Limb (tissue), 2 donors: Measurements from ENCODE around the gene PRMT7.

Experiments
- DNase-seq, 2 donors: peaks; one replicate each; pipeline ENCODE4 v3.0.0-alpha.2; 2016; ENCODE audit errors: extremely low spot score in 2 of 2

PRMT7 gene

GRCh38 chr16:68300734-68301459 lies 9.9 kb upstream of the PRMT7 start:
- DNase-seq, result no peak

DNA sequence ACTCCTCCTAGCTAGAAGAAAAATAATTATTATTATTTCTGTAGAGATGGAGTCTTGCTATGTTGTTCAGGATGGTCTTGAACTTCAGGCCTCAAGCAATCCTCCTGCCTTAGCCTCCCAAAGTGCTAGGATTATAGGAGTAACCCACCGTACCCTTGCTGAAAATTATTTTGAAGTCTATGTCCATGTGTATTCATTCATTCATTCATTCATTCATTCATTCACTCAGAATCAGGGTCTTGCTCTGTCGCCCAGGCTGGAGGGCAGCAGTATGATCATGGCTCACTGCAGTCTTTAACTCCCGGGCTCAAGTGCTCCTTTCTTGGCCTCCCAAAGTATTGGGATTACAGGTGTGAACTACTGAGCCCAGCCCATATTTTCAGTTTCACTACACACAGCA lies 4.2 kb upstream of the PRMT7 start:
- no peak for DNase-seq

- no peak for DNase-seq
Measured at GRCh38 chr16:68309799-68310198, 1.0 kb upstream of the PRMT7 start.

GRCh38 chr16:68310437-68310773 lies 414 bp upstream of the PRMT7 start:
- no peak for DNase-seq

DNA sequence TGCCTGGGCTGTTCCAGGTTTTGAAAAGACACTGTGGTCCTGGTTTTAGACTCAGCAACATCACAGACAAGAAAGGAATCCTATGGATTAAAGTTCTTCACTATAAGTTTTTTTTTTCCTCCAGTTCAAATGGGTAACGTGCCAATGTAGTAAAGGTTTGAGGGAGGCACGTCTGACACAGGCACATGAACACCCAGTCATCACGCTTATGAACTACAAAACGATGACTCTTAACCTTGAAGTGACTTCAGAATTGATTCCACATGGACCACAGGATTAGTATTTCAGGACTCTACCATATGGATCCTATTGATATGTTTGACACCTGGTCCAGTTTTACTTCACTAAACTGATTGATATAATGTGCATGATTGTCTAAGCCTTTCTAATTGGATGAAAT lies 2.3 kb downstream of the PRMT7 start:
- DNase-seq, result no peak

GRCh38 chr16:68319185-68319908 lies 8.5 kb downstream of the PRMT7 start:
- no peak for DNase-seq

DNA sequence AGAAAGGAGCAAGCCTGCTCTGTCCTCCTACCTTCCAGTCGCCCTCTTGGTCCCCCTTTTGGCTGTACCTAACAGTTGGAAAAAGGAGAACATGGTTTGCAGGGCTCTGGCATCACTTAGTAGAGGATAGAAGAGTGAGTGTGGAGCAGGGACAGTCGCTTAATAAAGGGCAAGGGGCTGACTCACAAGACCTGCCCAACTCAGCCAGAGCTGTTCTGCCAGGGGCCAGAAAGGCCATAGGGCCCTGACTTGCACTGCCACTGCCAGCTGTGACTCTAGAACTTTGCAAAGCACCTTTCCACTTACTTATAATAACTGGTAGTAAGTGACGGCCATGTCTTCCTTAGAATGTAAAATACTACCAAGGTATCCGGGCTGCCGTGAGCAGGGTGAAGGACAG lies 13.5 kb downstream of the PRMT7 start:
- DNase-seq, result no peak

DNA sequence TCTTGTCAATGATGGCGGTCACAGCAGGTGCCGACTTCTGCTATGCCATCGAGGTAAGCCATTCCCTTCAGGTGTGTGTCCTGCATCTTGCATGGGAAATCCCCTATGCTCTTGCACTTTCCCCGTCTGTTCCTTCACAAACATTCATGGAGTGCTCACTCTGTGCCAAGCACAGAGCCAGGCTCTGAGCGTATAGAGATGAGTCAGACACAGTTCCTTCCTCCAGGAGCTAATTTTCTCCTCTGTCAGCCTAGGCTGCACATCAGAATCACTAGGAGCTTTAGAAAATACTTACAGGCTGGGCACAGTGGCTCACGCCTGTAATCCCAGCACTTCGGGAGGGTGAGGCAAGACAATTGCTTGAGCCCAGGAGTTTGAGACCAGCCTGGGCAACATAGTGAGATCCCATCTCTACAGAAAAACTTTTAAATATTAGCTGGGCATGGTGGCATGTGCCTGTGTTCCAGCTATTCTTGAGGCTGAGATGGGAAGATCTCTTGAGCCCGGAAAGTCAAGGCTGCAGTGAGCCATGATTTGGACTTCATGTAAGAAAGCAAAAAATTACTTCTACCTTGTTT lies 14.1 kb downstream of the PRMT7 start:
- no peak for DNase-seq

DNA sequence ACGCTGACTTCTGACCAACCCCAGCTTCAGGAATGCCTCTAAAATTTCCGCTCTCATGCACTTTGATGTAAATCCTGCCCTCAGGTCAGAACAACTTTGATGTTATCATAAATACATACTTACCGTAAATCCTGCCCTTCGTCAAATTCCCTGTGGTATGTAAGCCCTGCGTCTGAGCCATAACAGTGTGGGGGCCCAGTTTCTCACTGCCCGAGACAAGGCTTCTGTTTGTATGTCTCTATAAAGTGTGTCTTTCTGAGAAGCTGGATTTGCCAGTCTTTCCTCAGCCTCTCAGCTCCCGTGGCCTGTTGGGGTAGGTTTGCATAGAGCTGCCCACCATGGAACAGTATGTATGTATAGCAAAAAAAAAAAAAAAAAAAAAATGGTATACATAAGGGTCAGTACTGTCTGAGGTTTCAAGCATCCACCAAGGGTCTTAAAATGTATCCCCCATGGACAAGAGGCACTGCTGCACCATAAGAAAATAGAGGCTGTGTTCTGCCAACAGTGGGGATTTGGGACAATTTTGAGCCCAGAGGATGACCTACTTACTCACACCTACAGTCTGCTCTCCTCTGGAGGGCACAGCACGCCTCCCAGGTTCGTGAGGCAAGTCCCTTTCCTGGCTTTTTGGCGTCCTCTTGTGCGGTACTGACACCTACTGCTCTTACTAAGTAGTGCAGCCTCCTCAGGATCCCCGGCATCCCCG lies 17.5 kb downstream of the PRMT7 start:
- DNase-seq, result peak; percentile 76 to 81

- no peak for DNase-seq
Measured at GRCh38 chr16:68328860-68329390, 18.1 kb downstream of the PRMT7 start.

DNA sequence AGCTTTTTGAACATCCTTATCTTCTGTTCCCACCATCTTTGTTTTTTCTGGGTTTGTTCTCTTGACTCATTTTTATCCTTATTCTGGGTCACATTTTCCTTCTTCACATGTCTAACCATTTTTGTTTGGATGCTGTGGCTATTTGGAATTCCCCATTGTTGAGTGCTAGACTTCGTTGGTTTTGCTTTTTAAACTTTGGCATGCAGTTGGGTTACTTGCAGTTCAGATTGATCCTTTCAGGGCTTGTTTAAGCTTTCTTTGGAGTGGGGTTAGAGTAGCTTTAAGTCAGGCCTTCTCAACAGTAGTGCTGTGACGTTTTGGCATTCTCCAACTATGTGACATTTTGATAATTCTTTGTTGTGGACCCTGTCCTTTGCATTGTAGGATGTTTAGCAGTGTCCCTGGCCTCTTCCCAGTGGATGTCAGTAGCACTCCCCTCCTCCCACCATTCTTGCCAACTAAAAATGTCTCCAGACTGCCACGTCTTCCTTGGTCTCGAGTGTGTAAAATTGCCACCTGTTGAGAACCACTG lies 21.1 kb downstream of the PRMT7 start:
- no peak for DNase-seq

- DNase-seq, result no peak
Measured at GRCh38 chr16:68332411-68333121, 21.7 kb downstream of the PRMT7 start.

- DNase-seq, result no peak
Measured at GRCh38 chr16:68335175-68335574, 24.4 kb downstream of the PRMT7 start.

DNA sequence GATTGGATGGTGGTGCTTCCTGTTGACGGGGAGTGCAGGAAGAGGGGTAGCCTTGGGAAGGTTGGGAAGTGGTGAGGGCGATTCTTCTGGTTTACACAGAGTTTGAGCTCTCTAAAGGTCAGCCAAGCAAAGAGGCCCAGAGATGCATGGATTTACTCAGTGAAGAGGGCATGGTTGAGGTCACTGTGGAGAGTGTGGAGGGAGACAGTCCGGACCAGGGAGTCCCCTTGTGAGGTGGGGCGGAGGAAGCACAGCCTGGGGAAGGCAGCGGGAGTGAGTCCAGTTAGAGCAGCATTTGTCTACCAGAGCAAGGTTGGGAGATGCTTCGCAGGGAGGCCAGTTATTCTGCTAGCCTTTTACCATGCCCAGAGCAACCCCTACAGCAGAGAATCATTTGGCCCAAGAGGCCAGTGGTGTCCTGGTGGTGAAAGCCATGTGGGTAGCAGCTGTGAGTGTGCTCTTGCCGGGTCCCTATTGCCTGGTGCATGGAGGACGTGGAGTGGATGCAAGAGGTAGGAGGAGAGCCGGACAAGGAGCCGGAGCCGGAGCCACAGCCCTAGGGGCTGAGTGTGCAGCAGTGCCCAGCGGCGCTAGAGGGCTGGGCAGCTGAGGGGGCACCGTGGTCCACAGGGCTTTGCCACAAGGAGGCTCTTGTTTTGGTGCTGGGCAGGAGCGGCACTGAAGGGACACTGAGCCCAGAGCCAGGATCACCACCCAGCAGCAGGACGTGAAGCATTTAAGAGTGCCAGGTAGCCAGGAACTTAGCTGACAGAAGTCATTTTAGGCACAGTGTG lies 27.7 kb downstream of the PRMT7 start:
- no peak for DNase-seq

GRCh38 chr16:68339214-68339613 lies 28.4 kb downstream of the PRMT7 start:
- DNase-seq, result no peak

- DNase-seq, result no peak
Measured at GRCh38 chr16:68342620-68343019, 31.8 kb downstream of the PRMT7 start.

- no peak for DNase-seq
Measured at GRCh38 chr16:68343137-68343536, 32.3 kb downstream of the PRMT7 start.

DNA sequence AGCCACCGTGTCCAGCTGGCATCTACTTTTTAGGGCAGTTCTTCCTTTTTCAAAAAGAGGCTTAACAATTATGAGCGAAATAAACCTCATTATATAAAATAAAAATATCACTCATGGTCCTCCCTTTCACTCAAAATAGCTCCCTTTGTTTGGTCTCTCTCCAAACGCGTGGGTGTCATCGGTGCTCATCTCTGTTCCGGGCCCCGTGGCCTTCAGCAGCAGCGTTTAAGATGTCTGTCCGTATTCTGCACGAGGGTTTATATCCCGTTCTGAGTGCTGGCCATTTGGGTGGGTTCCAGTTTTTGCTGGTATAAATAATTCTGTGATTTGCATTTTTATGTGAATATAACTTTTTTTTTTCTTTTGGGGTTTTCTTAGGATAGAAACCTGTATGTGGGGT lies 33.4 kb downstream of the PRMT7 start:
- no peak for DNase-seq

DNA sequence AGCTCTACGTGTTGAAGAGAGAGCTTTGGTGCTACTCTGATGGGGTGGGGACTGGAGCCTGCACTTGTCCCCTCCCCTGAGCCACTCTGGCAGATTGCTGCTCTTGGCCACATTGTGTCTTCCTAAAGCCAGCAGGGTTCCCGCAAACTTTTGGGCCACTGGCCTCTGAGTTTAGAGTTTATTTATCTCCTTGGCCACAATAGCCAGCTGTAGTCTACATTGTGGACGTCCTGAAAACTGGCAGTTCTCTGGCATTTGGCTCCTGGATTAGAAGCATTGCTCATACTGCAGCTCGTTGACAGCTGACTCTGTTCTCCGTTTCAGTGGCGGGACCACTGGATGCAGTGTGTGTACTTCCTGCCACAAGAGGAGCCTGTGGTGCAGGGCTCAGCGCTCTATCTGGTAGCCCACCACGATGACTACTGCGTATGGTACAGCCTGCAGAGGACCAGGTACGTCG lies 34.6 kb downstream of the PRMT7 start:
- DNase-seq, result no peak

- no peak for DNase-seq
Measured at GRCh38 chr16:68345958-68346635, 35.3 kb downstream of the PRMT7 start.
